NCI-H1436 (cell line): ENCODE data around the gene HOXA6.

ENCODE experiments used
- DNase-seq: peaks from one replicate; lab custom pipeline; 2025; lab: John Stamatoyannopoulos, UW

Gene HOXA6

DNA sequence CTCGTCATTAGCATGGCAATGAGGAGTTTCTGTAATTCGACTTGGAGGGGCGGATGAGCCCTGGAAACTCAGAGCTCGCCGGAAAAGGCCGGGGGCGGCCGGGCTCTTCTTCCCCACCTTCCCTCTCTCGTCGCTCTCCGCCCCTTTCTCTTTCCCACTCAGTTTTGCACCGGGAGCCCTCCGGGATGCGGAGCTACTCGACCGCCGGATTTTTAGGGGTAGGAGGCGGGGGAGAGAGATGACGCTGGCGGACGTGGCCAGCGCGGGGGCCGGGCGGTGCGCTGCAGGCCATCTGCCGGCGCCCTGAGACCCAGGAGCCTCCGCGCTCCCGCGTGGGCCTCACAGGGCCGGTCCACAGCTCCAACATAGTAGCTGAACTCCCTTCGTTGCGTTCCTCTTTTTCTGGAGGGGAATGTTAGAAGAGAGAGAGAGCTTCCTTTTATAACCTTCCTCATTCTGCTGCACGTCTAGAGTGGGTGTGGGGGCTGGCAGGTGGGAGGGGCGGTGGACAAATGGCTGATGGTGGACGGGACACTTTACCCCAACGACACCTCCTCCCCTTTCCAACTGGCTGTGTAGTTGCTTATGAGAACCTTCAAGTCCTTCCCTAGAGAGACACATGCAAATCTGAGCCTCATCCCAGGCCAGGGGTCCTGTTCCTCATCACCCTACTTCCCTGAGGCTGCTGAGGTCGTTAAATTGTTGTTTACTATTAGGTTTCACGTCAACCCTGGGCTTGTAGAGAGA is 50.6 kb downstream of the HOXA6 start:
- DNase-seq, result no peak

DNA sequence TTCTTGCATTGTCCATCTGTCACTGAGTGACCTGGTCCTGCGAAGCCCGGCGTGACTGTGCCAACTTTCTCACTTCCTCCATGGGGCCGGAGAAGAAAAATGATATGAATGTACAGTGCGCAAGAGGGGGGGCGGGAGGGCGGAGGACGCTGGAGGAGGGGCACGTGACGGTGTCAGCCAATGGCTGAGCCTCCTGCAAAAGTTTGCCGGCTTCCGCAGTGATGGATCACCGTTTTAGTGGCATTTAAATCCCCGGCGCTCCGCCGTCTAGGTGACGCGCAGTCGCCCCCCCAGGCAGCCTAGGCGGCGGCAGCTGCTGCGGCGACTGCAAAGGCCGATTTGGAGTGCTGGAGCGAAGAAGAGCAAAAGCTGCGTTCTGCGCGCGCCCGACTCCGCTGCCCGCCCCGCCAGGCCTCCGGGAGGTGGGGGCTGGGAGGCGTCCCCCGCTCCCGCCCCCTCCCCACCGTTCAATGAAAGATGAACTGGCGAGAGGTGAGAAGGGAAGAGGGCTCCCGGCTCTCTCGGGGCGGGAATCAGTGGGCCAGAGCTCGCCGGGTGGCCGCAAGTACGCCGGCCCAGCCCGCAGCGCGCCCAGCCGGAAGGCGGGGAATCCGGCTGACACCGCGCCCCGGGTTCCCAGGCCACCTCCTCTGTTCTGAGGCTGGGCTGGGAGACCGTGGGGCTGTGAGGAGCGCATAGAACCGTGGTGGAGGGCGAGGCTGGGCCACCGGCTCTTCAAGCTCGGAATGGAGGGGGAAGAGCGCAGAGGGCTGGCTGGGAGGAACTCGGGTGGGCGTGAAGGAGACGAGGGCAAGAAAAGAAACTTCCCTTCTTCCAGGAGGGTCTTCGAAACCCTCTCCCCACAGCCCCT is 51.4 kb downstream of the HOXA6 start, which contains the start of gene HOXA1:
Gene HOXA1, minus strand, starts transcription at position 104 of the 871 bp plus-strand sequence. Its CDS starts 88 bp downstream, at position 16.
- peak; percentile 79 for DNase-seq
